H1 (cell line): ENCODE measurements around the gene IL1RAP. TPM values are rescaled to one million over a fixed set of nuclear protein-coding genes. Genes with fewer than 3 reads are reported as not detected.

ENCODE experiments used
- RNF2 ChIP-seq: fragments of 200-900, 300-1000 bp; sonication (generic); IDR thresholded peaks from 2 replicates; pipeline ENCODE4 v1.7.1; 2016; ENCODE audit warnings: borderline replicate concordance, low read depth, mild to moderate bottlenecking, antibody characterized with exemption, low read length; ENCODE audit not compliant: poor library complexity, severe bottlenecking; ENCODE audit errors: missing control alignments
- polyA plus RNA-seq, 7 experiments: library from polyadenylated mRNA; depleted of rRNA in 3 of 7; stranded (reverse) in 5 of 7; unstranded in 2 of 7; fragments of >200 nt in 5 of 7; fragments of 200-250 nt in 2 of 7; gene quantifications; 1 replicate in 5 of 7; 2 replicates in 1 of 7; 4 replicates in 1 of 7; pipeline versions ENCODE4 v1.2.1 to v1.2.3, GENCODE V29; 2011 to 2013; ENCODE audit warnings: missing spikeins in 2 of 7, mixed read lengths in 2 of 7
- total RNA-seq: library from RNA; stranded (reverse); fragmentation: NEBNext Ultra II Directional; extraction: Animal tissue kit (Norgen Biotek cat#: 25700); gene quantifications from 2 replicates; pipeline ENCODE4 v1.2.1, GENCODE V29; 2021
- TF ChIP-seq, protein P1 (sequence below): fragments of 300-600 bp; sonication (generic); IDR thresholded peaks from 2 replicates; pipeline ENCODE4 v1.7.1; 2012; ENCODE audit warnings: low read length, moderate library complexity, mild to moderate bottlenecking, inconsistent platforms; ENCODE audit not compliant: insufficient replicate concordance
- TF ChIP-seq, protein P2 (sequence below): IDR thresholded peaks from 2 replicates; pipeline ENCODE4 v1.6.1; 2012; ENCODE audit warnings: inconsistent platforms

Gene IL1RAP
- total and polyA plus RNA-seq, 2 of the 8 experiments (the other 6 are each of a cell fraction or from before 2014, with no cell fraction given): 2.4 to 3.9 TPM

DNA sequence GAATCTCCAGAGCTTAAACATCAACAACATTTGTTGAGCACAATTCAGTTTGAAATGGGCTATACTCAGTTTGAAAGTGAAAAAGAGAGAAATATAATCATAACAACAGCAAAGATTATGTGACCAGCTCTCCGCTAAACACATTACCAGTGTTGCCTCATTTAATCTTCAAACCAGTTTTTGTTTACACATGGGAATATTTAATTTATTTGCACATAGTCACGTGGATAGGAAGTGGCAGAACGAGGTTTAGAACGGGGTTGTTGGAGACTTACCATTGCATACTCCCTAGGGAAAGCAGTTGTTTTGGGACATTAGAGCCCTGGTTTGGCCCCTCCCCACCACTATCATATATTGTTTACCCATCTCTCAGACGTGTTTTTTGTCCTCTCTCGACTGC, 77.2 kb downstream of the IL1RAP start (continued):
- TF ChIP-seq, protein P1, sequence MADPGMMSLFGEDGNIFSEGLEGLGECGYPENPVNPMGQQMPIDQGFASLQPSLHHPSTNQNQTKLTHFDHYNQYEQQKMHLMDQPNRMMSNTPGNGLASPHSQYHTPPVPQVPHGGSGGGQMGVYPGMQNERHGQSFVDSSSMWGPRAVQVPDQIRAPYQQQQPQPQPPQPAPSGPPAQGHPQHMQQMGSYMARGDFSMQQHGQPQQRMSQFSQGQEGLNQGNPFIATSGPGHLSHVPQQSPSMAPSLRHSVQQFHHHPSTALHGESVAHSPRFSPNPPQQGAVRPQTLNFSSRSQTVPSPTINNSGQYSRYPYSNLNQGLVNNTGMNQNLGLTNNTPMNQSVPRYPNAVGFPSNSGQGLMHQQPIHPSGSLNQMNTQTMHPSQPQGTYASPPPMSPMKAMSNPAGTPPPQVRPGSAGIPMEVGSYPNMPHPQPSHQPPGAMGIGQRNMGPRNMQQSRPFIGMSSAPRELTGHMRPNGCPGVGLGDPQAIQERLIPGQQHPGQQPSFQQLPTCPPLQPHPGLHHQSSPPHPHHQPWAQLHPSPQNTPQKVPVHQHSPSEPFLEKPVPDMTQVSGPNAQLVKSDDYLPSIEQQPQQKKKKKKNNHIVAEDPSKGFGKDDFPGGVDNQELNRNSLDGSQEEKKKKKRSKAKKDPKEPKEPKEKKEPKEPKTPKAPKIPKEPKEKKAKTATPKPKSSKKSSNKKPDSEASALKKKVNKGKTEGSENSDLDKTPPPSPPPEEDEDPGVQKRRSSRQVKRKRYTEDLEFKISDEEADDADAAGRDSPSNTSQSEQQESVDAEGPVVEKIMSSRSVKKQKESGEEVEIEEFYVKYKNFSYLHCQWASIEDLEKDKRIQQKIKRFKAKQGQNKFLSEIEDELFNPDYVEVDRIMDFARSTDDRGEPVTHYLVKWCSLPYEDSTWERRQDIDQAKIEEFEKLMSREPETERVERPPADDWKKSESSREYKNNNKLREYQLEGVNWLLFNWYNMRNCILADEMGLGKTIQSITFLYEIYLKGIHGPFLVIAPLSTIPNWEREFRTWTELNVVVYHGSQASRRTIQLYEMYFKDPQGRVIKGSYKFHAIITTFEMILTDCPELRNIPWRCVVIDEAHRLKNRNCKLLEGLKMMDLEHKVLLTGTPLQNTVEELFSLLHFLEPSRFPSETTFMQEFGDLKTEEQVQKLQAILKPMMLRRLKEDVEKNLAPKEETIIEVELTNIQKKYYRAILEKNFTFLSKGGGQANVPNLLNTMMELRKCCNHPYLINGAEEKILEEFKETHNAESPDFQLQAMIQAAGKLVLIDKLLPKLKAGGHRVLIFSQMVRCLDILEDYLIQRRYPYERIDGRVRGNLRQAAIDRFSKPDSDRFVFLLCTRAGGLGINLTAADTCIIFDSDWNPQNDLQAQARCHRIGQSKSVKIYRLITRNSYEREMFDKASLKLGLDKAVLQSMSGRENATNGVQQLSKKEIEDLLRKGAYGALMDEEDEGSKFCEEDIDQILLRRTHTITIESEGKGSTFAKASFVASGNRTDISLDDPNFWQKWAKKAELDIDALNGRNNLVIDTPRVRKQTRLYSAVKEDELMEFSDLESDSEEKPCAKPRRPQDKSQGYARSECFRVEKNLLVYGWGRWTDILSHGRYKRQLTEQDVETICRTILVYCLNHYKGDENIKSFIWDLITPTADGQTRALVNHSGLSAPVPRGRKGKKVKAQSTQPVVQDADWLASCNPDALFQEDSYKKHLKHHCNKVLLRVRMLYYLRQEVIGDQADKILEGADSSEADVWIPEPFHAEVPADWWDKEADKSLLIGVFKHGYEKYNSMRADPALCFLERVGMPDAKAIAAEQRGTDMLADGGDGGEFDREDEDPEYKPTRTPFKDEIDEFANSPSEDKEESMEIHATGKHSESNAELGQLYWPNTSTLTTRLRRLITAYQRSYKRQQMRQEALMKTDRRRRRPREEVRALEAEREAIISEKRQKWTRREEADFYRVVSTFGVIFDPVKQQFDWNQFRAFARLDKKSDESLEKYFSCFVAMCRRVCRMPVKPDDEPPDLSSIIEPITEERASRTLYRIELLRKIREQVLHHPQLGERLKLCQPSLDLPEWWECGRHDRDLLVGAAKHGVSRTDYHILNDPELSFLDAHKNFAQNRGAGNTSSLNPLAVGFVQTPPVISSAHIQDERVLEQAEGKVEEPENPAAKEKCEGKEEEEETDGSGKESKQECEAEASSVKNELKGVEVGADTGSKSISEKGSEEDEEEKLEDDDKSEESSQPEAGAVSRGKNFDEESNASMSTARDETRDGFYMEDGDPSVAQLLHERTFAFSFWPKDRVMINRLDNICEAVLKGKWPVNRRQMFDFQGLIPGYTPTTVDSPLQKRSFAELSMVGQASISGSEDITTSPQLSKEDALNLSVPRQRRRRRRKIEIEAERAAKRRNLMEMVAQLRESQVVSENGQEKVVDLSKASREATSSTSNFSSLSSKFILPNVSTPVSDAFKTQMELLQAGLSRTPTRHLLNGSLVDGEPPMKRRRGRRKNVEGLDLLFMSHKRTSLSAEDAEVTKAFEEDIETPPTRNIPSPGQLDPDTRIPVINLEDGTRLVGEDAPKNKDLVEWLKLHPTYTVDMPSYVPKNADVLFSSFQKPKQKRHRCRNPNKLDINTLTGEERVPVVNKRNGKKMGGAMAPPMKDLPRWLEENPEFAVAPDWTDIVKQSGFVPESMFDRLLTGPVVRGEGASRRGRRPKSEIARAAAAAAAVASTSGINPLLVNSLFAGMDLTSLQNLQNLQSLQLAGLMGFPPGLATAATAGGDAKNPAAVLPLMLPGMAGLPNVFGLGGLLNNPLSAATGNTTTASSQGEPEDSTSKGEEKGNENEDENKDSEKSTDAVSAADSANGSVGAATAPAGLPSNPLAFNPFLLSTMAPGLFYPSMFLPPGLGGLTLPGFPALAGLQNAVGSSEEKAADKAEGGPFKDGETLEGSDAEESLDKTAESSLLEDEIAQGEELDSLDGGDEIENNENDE: no peak
- TF ChIP-seq RNF2: no peak
- TF ChIP-seq, protein P2, sequence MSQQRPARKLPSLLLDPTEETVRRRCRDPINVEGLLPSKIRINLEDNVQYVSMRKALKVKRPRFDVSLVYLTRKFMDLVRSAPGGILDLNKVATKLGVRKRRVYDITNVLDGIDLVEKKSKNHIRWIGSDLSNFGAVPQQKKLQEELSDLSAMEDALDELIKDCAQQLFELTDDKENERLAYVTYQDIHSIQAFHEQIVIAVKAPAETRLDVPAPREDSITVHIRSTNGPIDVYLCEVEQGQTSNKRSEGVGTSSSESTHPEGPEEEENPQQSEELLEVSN: no peak
